AG04449 (cell line): ENCODE data around the gene CGB5.

Experiments used
- CTCF ChIA-PET: fragments of 350-600 bp; formaldehyde crosslinking; extraction: SDS; loops from one replicate; lab custom pipeline; 2021; ENCODE audit warnings: antibody characterized with exemption; lab: Yijun Ruan, JAX
- POLR2A ChIA-PET: fragments of 400-600, 350-600 bp; formaldehyde crosslinking; extraction: SDS; loops from one replicate; lab custom pipeline; 2020; ENCODE audit warnings: antibody characterized with exemption, inconsistent platforms; lab: Yijun Ruan, JAX
- DNase-seq: peaks from one replicate; pipeline ENCODE4 v3.0.0-alpha.2; 2010; ENCODE audit warnings: low read depth, low spot score
- H3K4me3 ChIP-seq: 2 replicates; pipeline ENCODE4 v1.5.1; 2011; ENCODE audit warnings: low read depth, mild to moderate bottlenecking, control low read depth, low read length
- CTCF ChIP-seq: IDR thresholded peaks from one replicate; pipeline ENCODE4 v1.5.1; 2011; ENCODE audit warnings: mild to moderate bottlenecking, moderate library complexity, low read length, control low read depth, inconsistent platforms; ENCODE audit not compliant: insufficient read depth; ENCODE audit errors: missing control alignments

The CGB5 gene

GRCh38 chr19:49080392-49080791 is 36.7 kb downstream of the CGB5 start:
- H3K4me3 ChIP-seq, result no peak overlapping the region
- no peak for DNase-seq
- TF ChIP-seq CTCF, result no peak
- POLR2A ChIA-PET, result no interaction called here
- CTCF ChIA-PET, result interaction anchor here (0.8 kb wide), 1 partner anchor 10 kb away, joined by 3 read pairs; no protein-coding TSS in a partner anchor

- DNase-seq, result no peak
- CTCF ChIA-PET, result interaction anchor here (1.8 to 3.3 kb wide), 2 partner anchors 17 to 82 kb away, joined by 11 to 18 read pairs; no protein-coding TSS in a partner anchor
- no peak overlapping the region for H3K4me3 ChIP-seq
- TF ChIP-seq CTCF, result no peak
- POLR2A ChIA-PET, result no interaction called here
Measured at GRCh38 chr19:49081273-49081672, 37.6 kb downstream of the CGB5 start.

- no peak for DNase-seq
- TF ChIP-seq CTCF, result no peak
- ChIA-PET CTCF (interaction anchor here (0.7 to 3.3 kb wide), 3 partner anchors 9 to 92 kb away, joined by 3 to 18 read pairs (median 9); no protein-coding TSS in a partner anchor), POLR2A (no interaction called here)
- peak overlapping the region; percentile 49 for H3K4me3 ChIP-seq
Measured at GRCh38 chr19:49084206-49085019, 40.8 kb downstream of the CGB5 start.

GRCh38 chr19:49085020-49085867 is 41.6 kb downstream of the CGB5 start, which contains the start of gene SNRNP70:
SNRNP70 (plus strand) TSS chr19:49085451; CDS start chr19:49086415, 964 bp downstream.
- POLR2A ChIA-PET, result no interaction called here
- H3K4me3 ChIP-seq, result peak within 1 kb of the TSS; percentile 95
- CTCF ChIA-PET, result interaction anchor here (1.4 to 4.0 kb wide), 2 partner anchors 12 to 114 kb away, joined by 4 to 76 read pairs; no protein-coding TSS in a partner anchor
- DNase-seq, result peak; percentile 95
- no peak for TF ChIP-seq CTCF

GRCh38 chr19:49085868-49086232 is 42.2 kb downstream of the CGB5 start:
- ChIA-PET POLR2A (no interaction called here), CTCF (interaction anchor here (1.4 to 4.0 kb wide), 2 partner anchors 11 to 113 kb away, joined by 4 to 76 read pairs; no protein-coding TSS in a partner anchor)
- DNase-seq, result no peak

More at GRCh38 chr19:49085868-49086232, 42.2 kb downstream of the CGB5 start:
- no peak for TF ChIP-seq CTCF
- H3K4me3 ChIP-seq, result peak overlapping the region; percentile 95
